ENCODE results near the gene TOMT. TPM values are rescaled to one million over a fixed set of nuclear protein-coding genes. Genes with fewer than 3 reads are reported as not detected.

TOMT gene
- total RNA-seq, 1 experiment from 2014 or later, result not detected

GRCh38 chr11:72116019-72116755 lies 10.5 kb downstream of the TOMT start (continued):
- no peak for TF ChIP-seq REST (IDR thresholded peaks at IDR 0.05; ENCODE audit: low read depth)
- TF ChIP-seq CTCF (IDR thresholded peaks at IDR 0.05 in 2 of 3, conservative IDR thresholded peaks at IDR 0.05 in 1 of 3; ENCODE audit: borderline replicate concordance in 1 of 3, insufficient read depth in 1 of 3, low read depth in 2 of 3, low read length in 2 of 3), result no peak

- RAD21 ChIA-PET (ENCODE audit: low non-redundant PET in 1 of 2, low total read pairs in 2 of 2, uncharacterized antibody in 2 of 2, unreplicated experiment in 2 of 2), result no interaction called here
- no peak for TF ChIP-seq YY1 (IDR thresholded peaks at IDR 0.05; ENCODE audit: extremely low read depth, insufficient replicate concordance, low read depth, low read length)
- TF ChIP-seq TCF7L2 (IDR thresholded peaks at IDR 0.05; ENCODE audit: borderline replicate concordance, extremely low read depth, insufficient read depth, insufficient read length), result no peak
- TF ChIP-seq EZH2phosphoT487 (IDR thresholded peaks at IDR 0.05; ENCODE audit: borderline replicate concordance), result no peak
- TF ChIP-seq POLR2AphosphoS5 (IDR thresholded peaks at IDR 0.05; ENCODE audit: low read depth, low read length), result no peak
- no peak for TF ChIP-seq ZNF274 (IDR thresholded peaks at IDR 0.05; ENCODE audit: low read depth, low read length)
- no peak for TF ChIP-seq ZFX (IDR thresholded peaks at IDR 0.05)
- no peak for TF ChIP-seq CEBPB (IDR thresholded peaks at IDR 0.05; ENCODE audit: low read depth)
- no peak for TF ChIP-seq POLR2A (IDR thresholded peaks at IDR 0.05; ENCODE audit: borderline replicate concordance, extremely low read depth, insufficient read depth, insufficient read length)
- TF ChIP-seq SP1 (IDR thresholded peaks at IDR 0.05; ENCODE audit: low read depth), result no peak
- no peak for TF ChIP-seq REST (IDR thresholded peaks at IDR 0.05; ENCODE audit: low read depth)
- no peak for TF ChIP-seq SIN3A (IDR thresholded peaks at IDR 0.05; ENCODE audit: low read depth)
- TF ChIP-seq JUND (IDR thresholded peaks at IDR 0.05), result no peak
- TF ChIP-seq CBX3 (IDR thresholded peaks at IDR 0.05; ENCODE audit: low read depth), result no peak
- TF ChIP-seq ATF3 (IDR thresholded peaks at IDR 0.05), result no peak
- no peak for TF ChIP-seq SRF (IDR thresholded peaks at IDR 0.05; ENCODE audit: low read depth)
These were observed 13.5 kb downstream of the TOMT start for GRCh38 chr11:72119198-72119597.

More at GRCh38 chr11:72119198-72119597, 13.5 kb downstream of the TOMT start:
- BruUV-seq (replicated peaks), result no TSS peak
- Histone ChIP-seq H4K20me1 (ENCODE audit: insufficient read depth) (no peaks in the 10 kb centered on the region), H3K9ac (ENCODE audit: low read length) (no peak overlapping the region), H3K4me1 (ENCODE audit: control insufficient read depth in 1 of 2, insufficient read depth in 2 of 2, low read length in 2 of 2) (no peaks in the 10 kb centered on the region), H3K27ac (ENCODE audit: low read depth, low read length) (no peak overlapping the region), H3K9me2 (ENCODE audit: insufficient read depth) (no peaks in the 10 kb centered on the region), H3K27me3 (ENCODE audit: insufficient read depth, low read length) (no peaks in the 10 kb centered on the region), H3K4me2 (ENCODE audit: low read length) (no peak overlapping the region), H3K9me3 (ENCODE audit: control insufficient read depth in 1 of 2, insufficient read depth in 1 of 2, low read depth in 1 of 2, low read length in 2 of 2) (no peaks in the 10 kb centered on the region), H2AFZ (ENCODE audit: low read depth, low read length, poor library complexity, severe bottlenecking) (no peak overlapping the region), H3K79me2 (ENCODE audit: insufficient read depth, low read length) (no peaks in the 10 kb centered on the region), H3K36me3 (ENCODE audit: control insufficient read depth in 1 of 2, insufficient read depth in 2 of 2, low read length in 2 of 2) (no peaks in the 10 kb centered on the region), H3K4me3 (replicated peaks in 1 of 2; ENCODE audit: low read depth in 1 of 2, low read length in 2 of 2) (no peak overlapping the region)
- DNase-seq (ENCODE audit: low read depth, low spot score) (no peak), ATAC-seq (no peak)
- intact Hi-C loops (cut with micrococcal nuclease), result loop anchor here (10.0 kb wide), 1 partner anchor 316 kb away; the partner anchor contains the start of gene CLPB
- ChIA-PET CTCF (no interaction called here), POLR2A (no interaction called here)

Measured in HCT116 (cell line).